ENCODE data around the gene PHF19. TPM values are rescaled to one million over a fixed set of nuclear protein-coding genes. Genes with fewer than 3 reads are reported as not detected.

Gene PHF19
- polyA plus RNA-seq, 1 of the 3 experiments (the other 2 are of a cell fraction): 33.4 TPM

DNA sequence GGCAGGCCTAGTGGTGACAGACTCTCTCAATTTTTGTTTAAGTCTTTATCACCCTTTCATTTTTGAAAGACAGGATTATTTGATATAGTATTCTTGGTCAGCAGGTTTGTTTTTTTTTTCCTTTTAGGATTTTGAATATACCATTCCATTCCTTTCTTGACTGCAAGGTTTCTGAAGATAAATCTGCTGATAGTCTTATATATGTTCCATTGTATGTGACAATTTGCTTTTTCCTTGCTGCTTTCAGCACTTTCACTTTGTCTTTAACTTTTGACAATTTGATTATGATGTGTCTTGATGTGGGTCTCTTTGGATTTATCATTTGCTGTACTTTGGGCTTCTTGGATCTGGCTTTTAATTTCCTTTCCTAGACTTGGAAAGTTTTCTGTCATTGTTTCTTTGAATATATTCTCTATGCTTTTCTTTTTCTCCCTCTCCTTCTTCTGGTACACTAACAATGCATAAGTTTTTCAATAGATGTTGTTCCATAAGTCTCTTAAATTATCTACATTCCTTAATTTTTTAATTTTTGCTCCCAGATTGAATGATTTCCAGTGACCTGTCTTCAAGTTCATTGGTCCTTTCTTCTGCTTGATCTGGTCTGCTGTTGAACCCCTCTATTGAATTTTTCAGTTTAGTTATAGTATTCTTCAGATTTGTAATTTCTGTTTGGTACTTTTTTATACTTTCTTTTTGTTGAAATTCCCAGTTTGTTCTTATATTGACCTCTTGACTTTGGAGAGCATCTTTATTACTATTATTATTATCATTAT is 69.2 kb downstream of the PHF19 start:
- H4K20me1 ChIP-seq (ENCODE audit: insufficient read depth): no peaks in the 10 kb centered on the region

More for the DNA sequence above, 69.2 kb downstream of the PHF19 start:
- H3K9ac ChIP-seq: no peak overlapping the region
- no peaks in the 10 kb centered on the region for H3K79me2 ChIP-seq (ENCODE audit: insufficient read depth)
- CTCF ChIA-PET: no interaction called here
- H3K4me3 ChIP-seq (ENCODE audit: low read depth in 2 of 2, low read length in 1 of 2): no peak overlapping the region
- no peak overlapping the region for H3K4me2 ChIP-seq
- no peaks in the 10 kb centered on the region for H3K4me1 ChIP-seq (ENCODE audit: control insufficient read depth in 1 of 2, insufficient read depth in 2 of 2, low read depth in 1 of 2, low read length in 1 of 2)
- DNase-seq: no peak
- peaks cover 34% of the 10 kb centered on the region for H3K9me3 ChIP-seq
- H2AFZ ChIP-seq (ENCODE audit: low read depth): no peak overlapping the region
- H3K27me3 ChIP-seq (ENCODE audit: insufficient read depth): no peaks in the 10 kb centered on the region
- POLR2A ChIA-PET: no interaction called here
- H3K36me3 ChIP-seq (replicated peaks in 1 of 2; ENCODE audit: control insufficient read depth in 1 of 2, insufficient read depth in 2 of 2, low read length in 1 of 2): peaks cover 0 to 28% of the 10 kb centered on the region in 2 experiments
- H3F3A ChIP-seq (replicated peaks; ENCODE audit: insufficient read depth): peaks cover 12% of the 10 kb centered on the region
- TF ChIP-seq TEAD4 (IDR thresholded peaks at IDR 0.05; ENCODE audit: borderline replicate concordance, insufficient read depth) (no peak), EZH2phosphoT487 (IDR thresholded peaks at IDR 0.05; ENCODE audit: borderline replicate concordance, low read depth) (no peak), TAF1 (IDR thresholded peaks at IDR 0.05; ENCODE audit: borderline replicate concordance, low read depth, low read length) (no peak), MXI1 (IDR thresholded peaks at IDR 0.05; ENCODE audit: low read depth, low read length) (no peak), RAD21 (IDR thresholded peaks at IDR 0.05; ENCODE audit: low read length) (no peak), RCOR1 (IDR thresholded peaks at IDR 0.05; ENCODE audit: low read length) (no peak), YY1 (IDR thresholded peaks at IDR 0.05; ENCODE audit: low read depth) (no peak), NRF1 (IDR thresholded peaks at IDR 0.05; ENCODE audit: low read depth, low read length) (no peak), FOXJ3 (CRISPR knock-in tag; IDR thresholded peaks at IDR 0.05) (no peak), SIN3A (IDR thresholded peaks at IDR 0.05; ENCODE audit: borderline replicate concordance, low read depth, low read length) (no peak), RFX5 (IDR thresholded peaks at IDR 0.05; ENCODE audit: low read length) (no peak), TCF12 (IDR thresholded peaks at IDR 0.05) (no peak), NFIC (IDR thresholded peaks at IDR 0.05; ENCODE audit: borderline replicate concordance) (no peak)
- no peak overlapping the region for H3K27ac ChIP-seq (ENCODE audit: low read depth in 2 of 2, low read length in 1 of 2)
- H3K9me2 ChIP-seq: no peaks in the 10 kb centered on the region

Other genes starting within 250 kb of the PHF19 start
- gene MEGF9, start 162.7 kb downstream of the PHF19 start, polyA plus RNA-seq (2012; rRNA removed): 1.8 and 2.2 TPM in 2 replicates
- gene FBXW2, start 83.8 kb downstream of the PHF19 start, polyA plus RNA-seq (2012; rRNA removed): 40.1 and 47.6 TPM in 2 replicates
- 13.7 and 18.2 TPM in 2 replicates for gene PSMD5, start 34.3 kb downstream of the PHF19 start, polyA plus RNA-seq (2012; rRNA removed)
- 1.2 and 1.5 TPM in 2 replicates for gene TRAF1, start 49.6 kb upstream of the PHF19 start, polyA plus RNA-seq (2012; rRNA removed)
- 1.8 and 2.7 TPM in 2 replicates for gene C5, start 173.1 kb upstream of the PHF19 start, polyA plus RNA-seq (2012; rRNA removed)
- gene CNTRL, start 197.8 kb upstream of the PHF19 start, polyA plus RNA-seq (2012; rRNA removed): 3.6 and 4.1 TPM in 2 replicates